A673 (cell line): ENCODE results near the gene NLRP1. TPM values are rescaled to one million over a fixed set of nuclear protein-coding genes. Genes with fewer than 3 reads are reported as not detected.
A peak's percentile ranks its signal among the peaks of the same experiment; 100 is the strongest.

Experiments used
- BruUV-seq: library from RNA; stranded (reverse); fragments of 400-500 nt; replicated peaks from 2 replicates; lab custom pipeline; 2021; lab: Mats Ljungman, UMichigan
- CTCF ChIA-PET: fragments of 300-600 bp; sonication (Branson Sonifier 250); formaldehyde crosslinking; loops from one replicate; lab custom pipeline; 2022; ENCODE audit warnings: antibody characterized with exemption; lab: Charles Lee
- POLR2A ChIA-PET: fragments of 300-600 bp; sonication (Branson Sonifier 250); formaldehyde crosslinking; loops from one replicate; lab custom pipeline; 2022; ENCODE audit warnings: antibody characterized with exemption; ENCODE audit not compliant: low non-redundant PET; lab: Charles Lee
- DNase-seq: peaks from one replicate; pipeline ENCODE4 v3.0.0-alpha.2; 2015; ENCODE audit warnings: low spot score
- H3K27ac ChIP-seq: fragments of 200-600 bp; sonication (generic); 2 replicates; pipeline ENCODE4 v1.5.1; 2016; ENCODE audit warnings: mixed run types, low read depth, mild to moderate bottlenecking, mixed read lengths, antibody characterized with exemption, low read length; ENCODE audit not compliant: poor library complexity, severe bottlenecking
- H3K27me3 ChIP-seq: fragments of 200-600 bp; sonication (generic); replicated peaks from 2 replicates; pipeline ENCODE4 v1.6.1; 2017; ENCODE audit warnings: mixed run types, low read depth, mild to moderate bottlenecking, mixed read lengths, antibody characterized with exemption, low read length; ENCODE audit not compliant: insufficient read depth, poor library complexity
- H3K36me3 ChIP-seq: fragments of 200-600 bp; sonication (generic); 2 replicates; pipeline ENCODE4 v1.6.1; 2016; ENCODE audit warnings: mixed run types, mild to moderate bottlenecking, mixed read lengths, antibody characterized with exemption, low read length; ENCODE audit not compliant: insufficient read depth, poor library complexity, severe bottlenecking
- H3K4me1 ChIP-seq: fragments of 200-600 bp; sonication (generic); 2 replicates; pipeline ENCODE4 v1.6.1; 2017; ENCODE audit warnings: mixed run types, mild to moderate bottlenecking, mixed read lengths, antibody characterized with exemption, low read length; ENCODE audit not compliant: insufficient read depth, poor library complexity, severe bottlenecking
- H3K4me3 ChIP-seq: fragments of 200-600 bp; sonication (generic); 2 replicates; pipeline ENCODE4 v1.5.1; 2016; ENCODE audit warnings: low read depth, mixed run types, mild to moderate bottlenecking, mixed read lengths, low read length; ENCODE audit not compliant: poor library complexity, severe bottlenecking
- H3K9me3 ChIP-seq: fragments of 200-600 bp; sonication (generic); 2 replicates; pipeline ENCODE4 v1.6.1; 2016; ENCODE audit warnings: mixed run types, low read depth, mild to moderate bottlenecking, mixed read lengths, antibody characterized with exemption, low read length; ENCODE audit not compliant: poor library complexity, severe bottlenecking
- EZH2 ChIP-seq: fragments of 200-600 bp; sonication (generic); IDR thresholded peaks from 2 replicates; pipeline ENCODE4 v1.6.1; 2017; ENCODE audit warnings: borderline replicate concordance, low read depth, mild to moderate bottlenecking, mixed read lengths, antibody characterized with exemption, low read length; ENCODE audit not compliant: poor library complexity, severe bottlenecking
- intact Hi-C: fragments of 100-400 bp; cut with micrococcal nuclease; formaldehyde crosslinking; loops from one replicate; pipeline ENCODE4 v1.10.0; 2022; ENCODE audit not compliant: unreplicated experiment
- total RNA-seq: library from RNA; stranded (reverse); gene quantifications from 2 replicates; pipeline ENCODE4 v1.2.3, GENCODE V29; 2021
- TF ChIP-seq, protein P1 (sequence below): fragments of 300-800, 200-600 bp; sonication (generic); conservative IDR thresholded peaks from 2 replicates; pipeline ENCODE4 v1.5.1; 2017; ENCODE audit warnings: low read depth, mild to moderate bottlenecking, antibody characterized with exemption, low read length, moderate library complexity, mixed read lengths

Gene NLRP1
- total RNA-seq, 1 experiment from 2014 or later, result 5.2 TPM

DNA sequence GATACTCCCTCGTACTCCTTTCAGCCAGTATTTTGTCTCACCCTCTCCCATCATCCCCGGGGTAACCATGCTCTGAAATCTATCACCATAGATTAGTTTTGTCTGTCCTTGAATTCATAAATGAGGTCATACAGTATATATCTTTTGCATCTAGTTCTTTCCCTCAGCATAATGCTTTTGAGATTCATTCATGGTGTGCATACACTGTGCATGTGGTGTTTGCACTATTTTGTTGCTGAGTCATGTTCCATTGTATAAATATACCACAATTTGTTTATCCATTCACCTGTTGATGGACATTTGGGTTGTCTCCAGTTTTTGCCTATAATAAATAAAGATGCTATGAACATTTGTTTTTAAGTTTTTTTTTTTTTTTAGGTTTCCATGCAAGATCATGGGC lies 34.2 kb upstream of the NLRP1 start:
- no peak overlapping the region for H3K4me3 ChIP-seq
- DNase-seq, result no peak
- peaks cover 88% of the 10 kb centered on the region for H3K27me3 ChIP-seq
- H3K27ac ChIP-seq, result no peak overlapping the region
- POLR2A ChIA-PET, result no interaction called here
- no TSS peak for BruUV-seq
- intact Hi-C loops, result no loop called here
- CTCF ChIA-PET, result no interaction called here
- no peaks in the 10 kb centered on the region for H3K36me3 ChIP-seq
- H3K4me1 ChIP-seq, result no peaks in the 10 kb centered on the region
- H3K9me3 ChIP-seq, result no peaks in the 10 kb centered on the region
- TF ChIP-seq, protein P1, sequence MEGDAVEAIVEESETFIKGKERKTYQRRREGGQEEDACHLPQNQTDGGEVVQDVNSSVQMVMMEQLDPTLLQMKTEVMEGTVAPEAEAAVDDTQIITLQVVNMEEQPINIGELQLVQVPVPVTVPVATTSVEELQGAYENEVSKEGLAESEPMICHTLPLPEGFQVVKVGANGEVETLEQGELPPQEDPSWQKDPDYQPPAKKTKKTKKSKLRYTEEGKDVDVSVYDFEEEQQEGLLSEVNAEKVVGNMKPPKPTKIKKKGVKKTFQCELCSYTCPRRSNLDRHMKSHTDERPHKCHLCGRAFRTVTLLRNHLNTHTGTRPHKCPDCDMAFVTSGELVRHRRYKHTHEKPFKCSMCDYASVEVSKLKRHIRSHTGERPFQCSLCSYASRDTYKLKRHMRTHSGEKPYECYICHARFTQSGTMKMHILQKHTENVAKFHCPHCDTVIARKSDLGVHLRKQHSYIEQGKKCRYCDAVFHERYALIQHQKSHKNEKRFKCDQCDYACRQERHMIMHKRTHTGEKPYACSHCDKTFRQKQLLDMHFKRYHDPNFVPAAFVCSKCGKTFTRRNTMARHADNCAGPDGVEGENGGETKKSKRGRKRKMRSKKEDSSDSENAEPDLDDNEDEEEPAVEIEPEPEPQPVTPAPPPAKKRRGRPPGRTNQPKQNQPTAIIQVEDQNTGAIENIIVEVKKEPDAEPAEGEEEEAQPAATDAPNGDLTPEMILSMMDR, result no peak
- TF ChIP-seq EZH2, result no peak

DNA sequence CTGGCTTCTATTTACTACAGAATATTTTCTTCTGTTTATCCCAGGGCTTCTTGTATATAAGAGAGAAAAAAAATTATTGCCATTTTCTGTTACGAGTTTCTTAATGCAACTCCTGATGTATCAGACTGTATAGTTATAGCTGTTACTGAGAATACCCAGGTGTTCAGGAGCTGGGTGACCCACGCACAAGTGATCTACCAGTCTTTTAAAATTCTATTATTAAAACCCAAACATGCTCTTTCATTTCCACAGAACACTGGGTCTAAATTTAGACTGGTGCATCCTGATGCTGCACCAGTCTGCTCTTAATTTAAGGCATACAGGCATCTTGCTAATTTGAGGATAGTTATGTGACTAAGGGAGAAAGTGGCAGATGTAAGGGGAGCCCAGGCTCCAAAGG lies 31.2 kb upstream of the NLRP1 start:
- Histone ChIP-seq H3K27me3 (peaks cover 72% of the 10 kb centered on the region), H3K36me3 (no peaks in the 10 kb centered on the region), H3K4me3 (no peak overlapping the region), H3K4me1 (no peaks in the 10 kb centered on the region), H3K9me3 (no peaks in the 10 kb centered on the region), H3K27ac (no peak overlapping the region)
- intact Hi-C loops, result no loop called here
- no peak for DNase-seq
- TF ChIP-seq EZH2, result no peak
- TF ChIP-seq, protein P1, result no peak
- ChIA-PET POLR2A (no interaction called here), CTCF (no interaction called here)
- BruUV-seq, result no TSS peak

DNA sequence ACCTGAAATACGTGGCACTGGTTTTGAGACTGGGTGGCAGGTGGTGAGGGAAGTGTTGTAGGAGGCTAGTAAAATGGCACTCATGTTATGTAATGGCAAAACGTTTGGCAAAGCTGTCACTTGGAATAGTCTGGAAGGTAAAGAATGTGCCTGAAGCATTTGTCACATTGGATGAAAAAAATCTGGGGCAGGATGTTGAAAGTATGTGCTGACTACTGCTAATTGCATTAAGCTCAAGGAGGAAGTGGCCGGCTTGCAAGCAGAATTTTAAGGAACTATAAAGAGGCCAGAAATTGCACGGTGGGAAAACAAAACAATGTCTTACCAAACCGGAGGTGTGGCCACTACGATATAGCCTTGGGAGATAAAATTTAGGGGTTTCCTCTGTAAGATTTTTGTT lies 26.6 kb upstream of the NLRP1 start:
- TF ChIP-seq, protein P1, result no peak
- TF ChIP-seq EZH2, result no peak
- no peak overlapping the region for H3K27ac ChIP-seq
- no peaks in the 10 kb centered on the region for H3K36me3 ChIP-seq
- H3K4me1 ChIP-seq, result no peaks in the 10 kb centered on the region
- intact Hi-C loops, result no loop called here
- DNase-seq, result peak; percentile 11
- CTCF ChIA-PET, result no interaction called here
- POLR2A ChIA-PET, result no interaction called here
- no peak overlapping the region for H3K4me3 ChIP-seq
- H3K9me3 ChIP-seq, result no peaks in the 10 kb centered on the region
- BruUV-seq, result no TSS peak
- peaks cover 59% of the 10 kb centered on the region for H3K27me3 ChIP-seq
